ENCODE results near the gene DCHS1. TPM values are rescaled to one million over a fixed set of nuclear protein-coding genes. Genes with fewer than 3 reads are reported as not detected.

DCHS1 gene
- total RNA-seq, 1 experiment from 2014 or later, result 0.11 TPM

DNA sequence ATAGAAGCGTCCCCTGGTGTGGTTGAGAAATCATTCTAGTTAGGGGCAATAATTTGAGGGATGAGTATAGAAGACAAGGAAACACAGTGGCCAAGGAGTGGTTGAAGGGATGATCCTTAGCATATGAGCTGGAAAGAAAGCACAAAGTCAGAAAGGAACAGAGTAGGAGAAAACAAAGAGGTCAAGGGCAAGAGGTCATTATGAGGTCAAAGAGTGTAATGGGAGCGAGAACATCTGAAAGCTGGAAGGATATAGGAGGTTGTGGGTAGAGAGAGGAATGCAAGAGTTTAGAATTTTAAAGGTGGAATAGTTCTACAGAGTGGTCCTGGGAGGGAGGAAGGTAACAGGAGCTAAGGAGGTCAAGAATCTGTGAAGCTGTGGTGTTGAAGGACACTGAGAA, 2.0 kb downstream of the DCHS1 start:
- DNase-seq (ENCODE audit: low read depth, low spot score), result no peak
- in situ Hi-C loops (cut with HindIII; ENCODE audit: low pct_unique_long_range_greater_than_20kb, low sequenced_read_pairs), result no loop called here

- in situ Hi-C loops (cut with HindIII; ENCODE audit: low pct_unique_long_range_greater_than_20kb, low sequenced_read_pairs), result no loop called here
- DNase-seq (ENCODE audit: low read depth, low spot score), result no peak
Measured at GRCh38 chr11:6653097-6653496, 2.5 kb downstream of the DCHS1 start.

- in situ Hi-C loops (cut with HindIII; ENCODE audit: low pct_unique_long_range_greater_than_20kb, low sequenced_read_pairs), result no loop called here
- DNase-seq (ENCODE audit: low read depth, low spot score), result no peak
Measured at GRCh38 chr11:6652182-6652581, 3.4 kb downstream of the DCHS1 start.

DNA sequence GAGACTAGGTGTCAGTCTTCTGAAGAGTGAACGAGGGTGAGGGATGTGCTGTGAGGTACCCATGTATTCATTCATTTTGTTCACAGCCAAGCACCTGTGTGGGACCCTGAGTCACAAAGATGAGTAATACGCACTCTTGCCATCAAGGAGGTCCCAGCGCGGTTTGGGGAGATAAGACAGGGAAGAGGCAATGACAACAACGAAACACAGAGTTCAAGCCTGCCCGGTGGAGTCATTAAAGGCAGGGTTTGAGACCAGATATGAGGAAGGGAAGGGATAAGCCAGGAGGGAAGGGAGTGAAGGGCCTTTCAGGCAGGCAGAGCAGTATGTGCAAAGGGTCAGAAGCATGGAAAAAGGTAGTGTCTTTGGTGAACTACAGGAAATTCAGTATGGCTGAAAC, 4.6 kb downstream of the DCHS1 start:
- DNase-seq (ENCODE audit: low read depth, low spot score), result no peak
- in situ Hi-C loops (cut with HindIII; ENCODE audit: low pct_unique_long_range_greater_than_20kb, low sequenced_read_pairs), result no loop called here

DNA sequence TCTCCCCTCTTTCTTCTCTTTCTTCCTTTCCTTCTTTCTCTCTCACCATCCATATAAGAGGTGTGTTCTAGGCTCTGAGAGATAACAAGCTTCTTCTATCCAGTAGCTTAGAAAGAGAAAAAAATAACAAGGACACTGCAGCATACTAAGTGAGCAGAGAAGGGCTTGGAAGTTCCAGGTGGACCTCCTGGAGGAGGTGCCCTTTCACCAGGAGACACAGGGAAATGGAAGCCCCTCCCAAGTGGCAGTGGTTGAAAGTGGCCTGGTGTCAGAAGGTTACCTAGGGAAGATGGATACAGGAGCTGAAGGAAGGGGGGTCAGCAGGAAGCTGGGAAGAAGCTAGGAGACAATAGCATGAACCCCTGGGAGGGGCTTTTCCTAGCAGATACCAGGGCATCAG, 5.5 kb downstream of the DCHS1 start:
- no peak for DNase-seq (ENCODE audit: low read depth, low spot score)
- in situ Hi-C loops (cut with HindIII; ENCODE audit: low pct_unique_long_range_greater_than_20kb, low sequenced_read_pairs), result no loop called here

GRCh38 chr11:6648501-6648900, 7.1 kb downstream of the DCHS1 start:
- no peak for DNase-seq (ENCODE audit: low read depth, low spot score)
- in situ Hi-C loops (cut with HindIII; ENCODE audit: low pct_unique_long_range_greater_than_20kb, low sequenced_read_pairs), result no loop called here

DNA sequence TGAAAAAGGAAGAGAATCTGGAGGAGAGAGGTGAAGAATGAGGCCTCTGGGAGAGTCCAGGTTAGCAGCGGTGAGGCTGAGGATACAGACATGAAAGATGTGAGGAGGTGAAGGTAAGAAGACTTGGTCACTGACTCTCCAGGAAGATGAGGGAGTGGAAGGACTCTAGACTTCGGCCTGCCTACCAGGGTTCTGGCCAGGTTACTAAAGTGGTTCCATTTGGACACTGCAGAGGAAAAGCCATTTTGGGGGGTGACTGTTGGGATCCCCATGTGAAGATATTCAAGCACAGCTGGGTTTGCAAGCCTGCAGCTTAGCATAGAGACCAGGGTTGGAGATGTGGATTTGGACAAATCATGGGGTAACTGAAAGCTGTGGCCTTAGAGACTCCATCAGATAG, 7.8 kb downstream of the DCHS1 start:
- DNase-seq (ENCODE audit: low read depth, low spot score), result no peak
- in situ Hi-C loops (cut with HindIII; ENCODE audit: low pct_unique_long_range_greater_than_20kb, low sequenced_read_pairs), result no loop called here

- no peak for DNase-seq (ENCODE audit: low read depth, low spot score)
- in situ Hi-C loops (cut with HindIII; ENCODE audit: low pct_unique_long_range_greater_than_20kb, low sequenced_read_pairs), result no loop called here
Measured at GRCh38 chr11:6646918-6647679, 8.5 kb downstream of the DCHS1 start.

DNA sequence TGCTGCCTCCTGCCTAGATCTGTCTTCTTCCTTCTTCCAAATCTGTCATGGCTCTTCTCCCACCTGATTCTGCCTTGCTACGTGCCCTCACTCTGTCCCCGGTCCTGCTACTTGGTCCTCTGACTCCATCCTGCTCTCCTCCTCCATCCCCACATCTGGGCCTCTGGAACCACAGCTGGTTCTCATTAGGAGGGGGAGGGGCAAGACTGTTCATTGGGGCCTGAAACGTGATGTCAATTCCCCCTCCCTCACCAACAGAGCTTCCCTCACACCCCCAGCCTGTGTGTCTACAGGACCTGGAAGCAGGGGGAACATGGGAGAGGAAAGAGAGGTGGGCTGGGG, 9.1 kb downstream of the DCHS1 start:
- DNase-seq (ENCODE audit: low read depth, low spot score), result no peak
- in situ Hi-C loops (cut with HindIII; ENCODE audit: low pct_unique_long_range_greater_than_20kb, low sequenced_read_pairs), result no loop called here

GRCh38 chr11:6646071-6646470, 9.5 kb downstream of the DCHS1 start:
- in situ Hi-C loops (cut with HindIII; ENCODE audit: low pct_unique_long_range_greater_than_20kb, low sequenced_read_pairs), result no loop called here
- no peak for DNase-seq (ENCODE audit: low read depth, low spot score)

DNA sequence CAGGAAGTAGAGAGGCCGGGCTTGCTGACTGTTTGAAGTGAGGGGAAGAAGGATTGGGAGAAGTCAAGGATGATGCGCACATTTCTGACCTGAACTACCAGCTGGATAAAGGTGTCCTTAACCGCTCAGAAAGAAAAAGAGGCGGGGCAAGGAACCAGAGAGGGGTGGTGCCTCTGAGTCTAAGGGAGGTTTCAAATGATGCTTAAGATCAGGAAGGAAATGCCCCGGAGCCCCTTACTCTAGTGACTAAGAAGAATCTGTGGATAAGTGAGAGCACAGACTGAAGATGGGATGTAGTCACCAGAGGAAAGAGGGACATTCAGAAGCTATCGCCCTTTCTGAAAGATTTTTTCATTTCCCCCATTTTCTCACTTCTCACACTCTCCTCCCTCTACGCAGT, 12.7 kb downstream of the DCHS1 start:
- in situ Hi-C loops (cut with HindIII; ENCODE audit: low pct_unique_long_range_greater_than_20kb, low sequenced_read_pairs), result no loop called here
- DNase-seq (ENCODE audit: low read depth, low spot score), result no peak

GRCh38 chr11:6640985-6641701, 14.5 kb downstream of the DCHS1 start:
- in situ Hi-C loops (cut with HindIII; ENCODE audit: low pct_unique_long_range_greater_than_20kb, low sequenced_read_pairs), result no loop called here
- DNase-seq (ENCODE audit: low read depth, low spot score), result no peak

GRCh38 chr11:6640036-6640984, 15.3 kb downstream of the DCHS1 start:
- no peak for DNase-seq (ENCODE audit: low read depth, low spot score)
- in situ Hi-C loops (cut with HindIII; ENCODE audit: low pct_unique_long_range_greater_than_20kb, low sequenced_read_pairs), result no loop called here

- DNase-seq (ENCODE audit: low read depth, low spot score), result peak; percentile 36
- in situ Hi-C loops (cut with HindIII; ENCODE audit: low pct_unique_long_range_greater_than_20kb, low sequenced_read_pairs), result no loop called here
Measured at GRCh38 chr11:6638429-6638828, 17.2 kb downstream of the DCHS1 start.

GRCh38 chr11:6637871-6638270, 17.7 kb downstream of the DCHS1 start:
- in situ Hi-C loops (cut with HindIII; ENCODE audit: low pct_unique_long_range_greater_than_20kb, low sequenced_read_pairs), result no loop called here

GRCh38 chr11:6636480-6636879, 19.1 kb downstream of the DCHS1 start:
- DNase-seq (ENCODE audit: low read depth, low spot score), result no peak
- in situ Hi-C loops (cut with HindIII; ENCODE audit: low pct_unique_long_range_greater_than_20kb, low sequenced_read_pairs), result no loop called here

More at GRCh38 chr11:6637871-6638270, 17.7 kb downstream of the DCHS1 start:
- DNase-seq (ENCODE audit: low read depth, low spot score), result no peak

DNA sequence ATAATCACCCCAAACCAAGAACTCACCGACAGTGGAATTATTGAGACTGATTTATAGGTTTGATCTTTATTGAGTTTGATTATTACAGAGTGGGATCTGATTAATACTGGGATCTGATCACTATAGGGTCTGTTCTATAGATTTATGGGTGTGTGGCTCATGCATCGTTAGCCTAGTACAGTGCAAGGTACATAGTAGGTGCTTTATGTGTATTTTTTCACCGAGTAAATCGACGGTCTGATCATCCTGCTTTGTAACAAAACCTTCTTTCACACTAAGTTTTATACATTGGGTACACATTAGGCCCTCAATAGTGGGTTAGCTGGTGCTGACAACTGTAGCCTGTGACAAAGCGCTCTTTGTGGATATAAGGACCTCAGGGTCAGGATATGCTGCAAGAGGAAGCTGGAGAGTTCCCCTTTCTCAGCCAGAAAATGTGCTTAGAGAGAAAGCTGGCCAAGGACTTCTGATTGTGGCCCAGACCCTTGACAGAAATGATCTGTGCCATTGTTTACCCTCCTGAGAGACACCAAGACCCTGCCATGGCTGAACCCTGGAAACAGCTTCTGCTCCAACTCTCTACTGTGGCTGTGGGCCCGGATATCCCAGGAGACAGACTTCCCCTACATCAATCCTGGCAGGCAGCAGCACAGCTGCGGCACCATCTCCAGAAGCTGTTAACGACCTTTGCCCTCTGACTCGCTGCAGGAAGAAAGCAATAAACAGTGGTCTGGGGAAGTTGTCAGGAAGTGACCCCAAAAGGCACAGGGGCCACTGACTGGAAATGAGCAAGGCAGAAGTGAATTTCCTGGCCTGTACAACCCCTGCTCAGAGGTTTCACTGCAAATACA, 20.3 kb downstream of the DCHS1 start:
- in situ Hi-C loops (cut with HindIII; ENCODE audit: low pct_unique_long_range_greater_than_20kb, low sequenced_read_pairs), result no loop called here
- peak; percentile 75 for DNase-seq (ENCODE audit: low read depth, low spot score)

Measured in SK-MEL-5 (cell line).